ENCODE results near the gene ZNF761. TPM values are rescaled to one million over a fixed set of nuclear protein-coding genes. Genes with fewer than 3 reads are reported as not detected.
"Not testable (repeated sequence)": the region's sequence is repeated elsewhere in the genome, so short reads cannot be mapped to it uniquely, and the experiment has no call there.

The ZNF761 gene
- total RNA-seq, 1 experiment from 2014 or later = 32.7 TPM

- Histone ChIP-seq H2BK120ac (ENCODE audit: low read depth, low read length, poor library complexity, severe bottlenecking) (no peak overlapping the region), H2BK20ac (ENCODE audit: low read depth, low read length, poor library complexity, severe bottlenecking) (no peak overlapping the region), H3K4me2 (ENCODE audit: insufficient read depth, insufficient read length, low read length) (no peak overlapping the region), H3K27me3 (ENCODE audit: insufficient read depth, low read length) (no peaks in the 10 kb centered on the region), H3T11ph (ENCODE audit: low read length) (no peak overlapping the region), H3K9me3 (ENCODE audit: control insufficient read depth, low read depth, low read length) (peaks cover 37% of the 10 kb centered on the region), H3K23me2 (ENCODE audit: insufficient read length, low read depth, low read length, poor library complexity, severe bottlenecking) (no peaks in the 10 kb centered on the region), H3K9ac (ENCODE audit: extremely low read depth, insufficient read length, low read length) (no peak overlapping the region), H3K27ac (ENCODE audit: insufficient read length, low read depth, low read length) (no peak overlapping the region), H3K18ac (ENCODE audit: insufficient read length, low read depth, low read length) (no peak overlapping the region), H2BK15ac (ENCODE audit: low read depth, low read length) (no peak overlapping the region), H3K4ac (ENCODE audit: low read depth, low read length) (no peak overlapping the region), H3K4me1 (ENCODE audit: insufficient read depth, low read length) (no peaks in the 10 kb centered on the region), H3K79me1 (ENCODE audit: insufficient read depth, low read depth, low read length, poor library complexity, severe bottlenecking) (no peaks in the 10 kb centered on the region), H2BK12ac (ENCODE audit: insufficient read length, low read depth, low read length) (no peak overlapping the region), H4K91ac (ENCODE audit: insufficient read length, low read depth, low read length) (no peak overlapping the region), H4K20me1 (ENCODE audit: control insufficient read depth, insufficient read depth, insufficient read length) (no peaks in the 10 kb centered on the region), H3K14ac (ENCODE audit: insufficient read depth, low read length) (no peak overlapping the region), H4K5ac (ENCODE audit: insufficient read length, low read depth, low read length) (no peak overlapping the region), H3K56ac (ENCODE audit: insufficient read length, low read depth, low read length) (no peak overlapping the region), H3K79me2 (ENCODE audit: insufficient read depth, low read length) (no peaks in the 10 kb centered on the region), H2BK5ac (ENCODE audit: insufficient read length, low read length) (no peak overlapping the region), H3K23ac (ENCODE audit: insufficient read length, low read depth, low read length) (no peak overlapping the region), H2AK5ac (ENCODE audit: insufficient read length, low read length) (no peak overlapping the region), H2AFZ (ENCODE audit: low read length) (no peak overlapping the region), H4K8ac (replicated peaks; ENCODE audit: insufficient read length, low read depth, low read length) (no peak overlapping the region)
- Mint-ChIP-seq H3K27ac (no peak overlapping the region), H3K27me3 (ENCODE audit: low read depth) (no peaks in the 10 kb centered on the region), H3K36me3 (ENCODE audit: insufficient read depth in 1 of 3, low read depth in 3 of 3) (peaks cover 76 to 85% (median 80%) of the 10 kb centered on the region in 3 experiments), H3K9me3 (peaks cover 62 to 71% of the 10 kb centered on the region in 2 experiments), H3K4me3 (no peak overlapping the region), H3K4me1 (no peaks in the 10 kb centered on the region)
- TF ChIP-seq CTCF (conservative IDR thresholded peaks at IDR 0.05) = no peak
- WGBS (ENCODE audit: extremely low coverage, insufficient read length, low lambda C conversion rate) = no CpG with 5 or more reads among the region's 7 CpGs
- DNase-seq = no peak
Observed at GRCh38 chr19:53409505-53410204, 22.1 kb upstream of the ZNF761 start.

GRCh38 chr19:53420520-53421315 is 11.1 kb upstream of the ZNF761 start:
- H3K4ac ChIP-seq (ENCODE audit: low read depth, low read length); H4K91ac ChIP-seq (ENCODE audit: insufficient read length, low read depth, low read length); H3K18ac ChIP-seq (ENCODE audit: insufficient read length, low read depth, low read length); H3K27ac ChIP-seq (ENCODE audit: insufficient read length, low read depth, low read length); DNase-seq; H2BK15ac ChIP-seq (ENCODE audit: low read depth, low read length); H3K79me1 ChIP-seq (ENCODE audit: insufficient read depth, low read depth, low read length, poor library complexity, severe bottlenecking); H3K79me2 ChIP-seq (ENCODE audit: insufficient read depth, low read length); H2BK120ac ChIP-seq (ENCODE audit: low read depth, low read length, poor library complexity, severe bottlenecking); H2BK20ac ChIP-seq (ENCODE audit: low read depth, low read length, poor library complexity, severe bottlenecking); H3K23ac ChIP-seq (ENCODE audit: insufficient read length, low read depth, low read length); H3T11ph ChIP-seq (ENCODE audit: low read length); H2BK12ac ChIP-seq (ENCODE audit: insufficient read length, low read depth, low read length); H3K27ac Mint-ChIP-seq; H3K9me3 Mint-ChIP-seq; H3K14ac ChIP-seq (ENCODE audit: insufficient read depth, low read length); H3K4me1 ChIP-seq (ENCODE audit: insufficient read depth, low read length); H3K23me2 ChIP-seq (ENCODE audit: insufficient read length, low read depth, low read length, poor library complexity, severe bottlenecking); H3K56ac ChIP-seq (ENCODE audit: insufficient read length, low read depth, low read length); H2BK5ac ChIP-seq (ENCODE audit: insufficient read length, low read length); H4K8ac ChIP-seq (replicated peaks; ENCODE audit: insufficient read length, low read depth, low read length); H3K4me3 Mint-ChIP-seq; H4K20me1 ChIP-seq (ENCODE audit: control insufficient read depth, insufficient read depth, insufficient read length); H3K9me3 ChIP-seq (ENCODE audit: control insufficient read depth, low read depth, low read length); H2AFZ ChIP-seq (ENCODE audit: low read length); H4K5ac ChIP-seq (ENCODE audit: insufficient read length, low read depth, low read length); H3K27me3 ChIP-seq (ENCODE audit: insufficient read depth, low read length); H3K27me3 Mint-ChIP-seq (ENCODE audit: low read depth); H2AK5ac ChIP-seq (ENCODE audit: insufficient read length, low read length); H3K9ac ChIP-seq (ENCODE audit: extremely low read depth, insufficient read length, low read length); H3K36me3 Mint-ChIP-seq (ENCODE audit: insufficient read depth in 1 of 3, low read depth in 3 of 3); H3K4me2 ChIP-seq (ENCODE audit: insufficient read depth, insufficient read length, low read length): not testable (repeated sequence)
- H3K4me1 Mint-ChIP-seq = peaks cover 14 to 23% of the 10 kb centered on the region in 2 experiments
- no CpG with 5 or more reads among the region's 11 CpGs for WGBS (ENCODE audit: extremely low coverage, insufficient read length, low lambda C conversion rate)

All from H9 (cell line).